HEK293T (cell line): ENCODE data around the gene P2RX3.

Experiments used
- CTCF ChIA-PET: fragments of 350-600 bp; formaldehyde crosslinking; extraction: SDS; loops from one replicate; lab custom pipeline; 2021; ENCODE audit warnings: antibody characterized with exemption, inconsistent platforms; lab: Yijun Ruan, JAX
- POLR2A ChIA-PET: fragments of 350-600 bp; formaldehyde crosslinking; extraction: SDS; loops from one replicate; lab custom pipeline; 2020; ENCODE audit warnings: antibody characterized with exemption, inconsistent platforms; lab: Yijun Ruan, JAX
- DNase-seq: peaks from one replicate; pipeline ENCODE4 v3.0.0; 2012; ENCODE audit warnings: mixed read lengths; ENCODE audit errors: extremely low spot score
- ARNT ChIP-seq: fragments of 450-650 bp; IDR thresholded peaks from 2 replicates; pipeline ENCODE4 v1.6.1; 2017; ENCODE audit warnings: mild to moderate bottlenecking
- BHLHE40 ChIP-seq: fragments of 450-650 bp; IDR thresholded peaks from 2 replicates; pipeline ENCODE4 v1.6.1; 2016; ENCODE audit warnings: mild to moderate bottlenecking, moderate library complexity, borderline replicate concordance
- CTBP1 ChIP-seq: fragments of 450-650 bp; IDR thresholded peaks from 2 replicates; pipeline ENCODE4 v1.6.1; 2016; ENCODE audit warnings: borderline replicate concordance
- ELF4 ChIP-seq: fragments of 450-650 bp; IDR thresholded peaks from 2 replicates; pipeline ENCODE4 v1.6.1; 2017; ENCODE audit warnings: antibody characterized with exemption
- FOXA1 ChIP-seq: fragments of 450-650 bp; IDR thresholded peaks from 2 replicates; pipeline ENCODE4 v1.6.1; 2016; ENCODE audit warnings: mild to moderate bottlenecking
- FOXK2 ChIP-seq: fragments of 450-650 bp; IDR thresholded peaks from 2 replicates; pipeline ENCODE4 v1.6.1; 2016; ENCODE audit warnings: mild to moderate bottlenecking
- FOXM1 ChIP-seq: fragments of 450-650 bp; IDR thresholded peaks from 2 replicates; pipeline ENCODE4 v1.6.1; 2017; ENCODE audit warnings: mild to moderate bottlenecking, borderline replicate concordance
- HDGF ChIP-seq: fragments of 450-650 bp; IDR thresholded peaks from 2 replicates; pipeline ENCODE4 v1.6.1; 2017; ENCODE audit warnings: antibody characterized with exemption, borderline replicate concordance
- L3MBTL2 ChIP-seq: fragments of 450-650 bp; conservative IDR thresholded peaks from 2 replicates; pipeline ENCODE4 v1.6.1; 2016; ENCODE audit warnings: mild to moderate bottlenecking
- LEF1 ChIP-seq: fragments of 450-650 bp; IDR thresholded peaks from 2 replicates; pipeline ENCODE4 v1.6.1; 2017; ENCODE audit warnings: mild to moderate bottlenecking, borderline replicate concordance
- NFRKB ChIP-seq: fragments of 450-650 bp; IDR thresholded peaks from 2 replicates; pipeline ENCODE4 v1.6.1; 2016; ENCODE audit warnings: mild to moderate bottlenecking, moderate library complexity
- PKNOX1 ChIP-seq: fragments of 450-650 bp; IDR thresholded peaks from 2 replicates; pipeline ENCODE4 v1.6.1; 2016
- SP1 ChIP-seq: fragments of 450-650 bp; IDR thresholded peaks from 2 replicates; pipeline ENCODE4 v1.6.1; 2017
- SUZ12 ChIP-seq: fragments of 450-650 bp; IDR thresholded peaks from 2 replicates; pipeline ENCODE4 v1.6.1; 2016; ENCODE audit warnings: mild to moderate bottlenecking
- TARDBP ChIP-seq: fragments of 450-650 bp; IDR thresholded peaks from 2 replicates; pipeline ENCODE4 v1.6.1; 2016
- ZNF384 ChIP-seq: fragments of 450-650 bp; IDR thresholded peaks from 2 replicates; pipeline ENCODE4 v1.6.1; 2016

P2RX3 gene

GRCh38 chr11:57413681-57414080 is 75.5 kb downstream of the P2RX3 start:
- CTCF ChIA-PET = no interaction called here
- no peak for TF ChIP-seq PKNOX1
- TF ChIP-seq TARDBP = no peak
- no peak for TF ChIP-seq BHLHE40
- no peak for TF ChIP-seq ZNF384
- TF ChIP-seq L3MBTL2 = no peak
- no peak for TF ChIP-seq ARNT
- TF ChIP-seq FOXK2 = no peak
- no peak for TF ChIP-seq FOXA1
- TF ChIP-seq SP1 = no peak
- TF ChIP-seq NFRKB = no peak

GRCh38 chr11:57414612-57415212 is 76.6 kb downstream of the P2RX3 start:
- TF ChIP-seq SP1 (no peak), HDGF (no peak)
- CTCF ChIA-PET = interaction anchor here (0.6 kb wide), 1 partner anchor 43 kb away, joined by 3 read pairs; no protein-coding TSS in a partner anchor
- DNase-seq = no peak
- POLR2A ChIA-PET = no interaction called here

More at GRCh38 chr11:57413681-57414080, 75.5 kb downstream of the P2RX3 start:
- no peak for DNase-seq
- POLR2A ChIA-PET = no interaction called here

GRCh38 chr11:57416436-57416835 is 78.3 kb downstream of the P2RX3 start:
- POLR2A ChIA-PET = no interaction called here
- CTCF ChIA-PET = interaction anchor here (0.9 to 1.1 kb wide), 2 partner anchors 68 to 77 kb away, joined by 3 read pairs; no protein-coding TSS in a partner anchor

GRCh38 chr11:57417056-57417455 is 78.9 kb downstream of the P2RX3 start:
- TF ChIP-seq CTBP1 = no peak
- CTCF ChIA-PET = interaction anchor here (0.9 to 1.1 kb wide), 2 partner anchors 67 to 77 kb away, joined by 3 read pairs; no protein-coding TSS in a partner anchor
- POLR2A ChIA-PET = no interaction called here
- no peak for DNase-seq

More at GRCh38 chr11:57416436-57416835, 78.3 kb downstream of the P2RX3 start:
- TF ChIP-seq TARDBP = no peak
- no peak for TF ChIP-seq L3MBTL2
- no peak for TF ChIP-seq BHLHE40
- TF ChIP-seq FOXK2 = no peak
- no peak for TF ChIP-seq NFRKB
- no peak for TF ChIP-seq SP1
- TF ChIP-seq FOXM1 = no peak
- TF ChIP-seq FOXA1 = no peak
- no peak for TF ChIP-seq ARNT
- no peak for TF ChIP-seq ZNF384
- no peak for DNase-seq

GRCh38 chr11:57418131-57418530 is 80.0 kb downstream of the P2RX3 start:
- TF ChIP-seq LEF1 (no peak), TARDBP (no peak), SUZ12 (no peak), FOXK2 (no peak), SP1 (no peak), ZNF384 (no peak), HDGF (no peak), FOXM1 (no peak), L3MBTL2 (no peak), PKNOX1 (no peak), BHLHE40 (no peak)
- ChIA-PET POLR2A (no interaction called here), CTCF (no interaction called here)
- DNase-seq = no peak

- CTCF ChIA-PET = no interaction called here
- no peak for TF ChIP-seq PKNOX1
- TF ChIP-seq BHLHE40 = no peak
- no peak for TF ChIP-seq L3MBTL2
- no peak for TF ChIP-seq FOXK2
- no peak for TF ChIP-seq LEF1
- TF ChIP-seq FOXM1 = no peak
- TF ChIP-seq NFRKB = no peak
- no peak for TF ChIP-seq HDGF
- no peak for TF ChIP-seq CTBP1
- TF ChIP-seq FOXA1 = no peak
- TF ChIP-seq SP1 = no peak
- TF ChIP-seq TARDBP = no peak
- TF ChIP-seq SUZ12 = no peak
- TF ChIP-seq ZNF384 = no peak
- TF ChIP-seq ELF4 = no peak
- TF ChIP-seq ARNT = no peak
- no peak for DNase-seq
- POLR2A ChIA-PET = no interaction called here
Observed at GRCh38 chr11:57419146-57419545, 81.0 kb downstream of the P2RX3 start.

- POLR2A ChIA-PET = no interaction called here
- no peak for DNase-seq
- CTCF ChIA-PET = interaction anchor here (1.4 kb wide), 1 partner anchor 37 kb away, joined by 3 read pairs; no protein-coding TSS in a partner anchor
- no peak for TF ChIP-seq LEF1
Observed at GRCh38 chr11:57421066-57421465, 82.9 kb downstream of the P2RX3 start.
